Natural killer cell treated with Interleukin-12 subunit alpha and Interleukin-12 subunit beta and Interleukin-15 and Interleukin-18, amount 100 ng/mL, for 72 hours (primary cell): ENCODE results near the gene HERC4. TPM values are rescaled to one million over a fixed set of nuclear protein-coding genes. Genes with fewer than 3 reads are reported as not detected.
A peak's percentile ranks its signal among the peaks of the same experiment; 100 is the strongest.
"Not testable (repeated sequence)": the region's sequence is repeated elsewhere in the genome, so short reads cannot be mapped to it uniquely, and the experiment has no call there.

Experiments used
- ATAC-seq, 2 donors: fragments of 150-1000 bp; cut with Tn5 transposase in 1 of 2; sonication (Bioruptor Pico), chemical (Tn5 transposase) in 1 of 2; 2 replicates each; pipeline ENCODE4 v1.10.0; 2021
- DNase-seq: peaks from one replicate; pipeline ENCODE4 v3.0.0; 2022; ENCODE audit warnings: low spot score
- H3K27ac Mint-ChIP-seq, 2 donors: 1 replicate in 1 of 2; 2 replicates in 1 of 2; pipeline ENCODE4 v1.8.0; 2022; ENCODE audit warnings: mixed read lengths in 2 of 2, mild to moderate bottlenecking in 1 of 2, moderate library complexity in 1 of 2
- H3K27me3 Mint-ChIP-seq, 2 donors: 1 replicate in 1 of 2; 2 replicates in 1 of 2; pipeline ENCODE4 v1.8.0; 2022; ENCODE audit warnings: mixed read lengths in 2 of 2
- H3K36me3 Mint-ChIP-seq: one replicate; pipeline ENCODE4 v1.8.0; 2022; ENCODE audit warnings: mixed read lengths
- H3K4me1 Mint-ChIP-seq, 2 donors: 1 replicate in 1 of 2; 2 replicates in 1 of 2; pipeline ENCODE4 v1.8.0; 2022; ENCODE audit warnings: low read depth in 2 of 2, mixed read lengths in 2 of 2, mild to moderate bottlenecking in 1 of 2
- H3K4me3 Mint-ChIP-seq: one replicate; pipeline ENCODE4 v1.8.0; 2022; ENCODE audit warnings: mixed read lengths
- H3K9me3 Mint-ChIP-seq: 2 replicates; pipeline ENCODE4 v1.8.0; 2022; ENCODE audit warnings: mixed read lengths
- total RNA-seq, 2 donors: library from RNA; stranded (reverse); gene quantifications; one replicate each; pipeline ENCODE4 v1.2.3, GENCODE V29; 2022

Gene HERC4
- total RNA-seq, 2 donors from 2014 or later = 61.2 to 80.4 TPM

DNA sequence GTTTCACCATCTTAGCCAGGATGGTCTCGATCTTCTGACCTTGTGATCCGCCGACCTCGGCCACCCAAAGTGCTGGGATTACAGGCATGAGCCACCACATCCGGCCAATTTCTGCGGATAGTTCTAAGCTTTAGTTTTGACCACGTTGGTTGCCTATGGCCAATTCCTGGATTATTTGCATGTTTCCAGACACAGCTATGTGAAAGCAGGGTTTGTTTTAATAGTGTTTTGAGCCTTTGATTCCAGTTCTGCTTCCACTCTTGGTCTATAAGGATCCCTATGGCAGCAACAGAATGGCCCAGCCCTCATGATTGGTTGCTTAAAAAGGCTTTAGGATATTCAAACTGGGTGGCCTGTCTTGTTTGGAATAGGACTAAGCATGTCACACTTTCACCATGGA, 171.5 kb downstream of the HERC4 start:
- no peaks in the 10 kb centered on the region for H3K9me3 Mint-ChIP-seq
- no peaks in the 10 kb centered on the region for H3K27me3 Mint-ChIP-seq
- peaks cover 0 to 4% of the 10 kb centered on the region in 2 donors for H3K4me1 Mint-ChIP-seq
- ATAC-seq = no peak
- DNase-seq = no peak
- H3K27ac Mint-ChIP-seq = no peak overlapping the region
- no peak overlapping the region for H3K4me3 Mint-ChIP-seq
- H3K36me3 Mint-ChIP-seq = peaks cover 12% of the 10 kb centered on the region

DNA sequence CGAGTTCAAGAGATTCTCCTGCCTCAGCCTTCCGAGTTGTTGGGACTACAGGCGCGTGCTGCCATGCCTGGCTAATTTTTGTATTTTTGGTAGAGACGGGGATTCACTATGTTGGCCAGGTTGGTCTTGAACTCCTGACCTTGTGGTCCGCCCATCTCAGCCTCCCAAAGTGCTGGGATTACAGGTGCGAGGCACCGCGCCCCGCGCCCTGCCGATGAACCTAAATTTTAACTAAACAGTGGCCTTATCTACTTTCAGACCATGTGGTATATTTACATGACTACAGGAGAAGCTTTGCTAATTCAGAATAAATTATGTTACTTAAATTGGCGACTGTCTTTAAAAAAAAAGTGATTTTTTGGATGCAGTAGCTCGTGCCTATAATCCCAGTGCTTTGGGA, 181.4 kb downstream of the HERC4 start:
- Mint-ChIP-seq H3K4me1 (peaks cover 4 to 11% of the 10 kb centered on the region in 2 donors), H3K36me3 (peaks cover 11% of the 10 kb centered on the region), H3K27me3 (no peaks in the 10 kb centered on the region), H3K27ac (no peak overlapping the region), H3K9me3 (no peaks in the 10 kb centered on the region), H3K4me3 (no peak overlapping the region)
- ATAC-seq (no peak), DNase-seq (no peak)

DNA sequence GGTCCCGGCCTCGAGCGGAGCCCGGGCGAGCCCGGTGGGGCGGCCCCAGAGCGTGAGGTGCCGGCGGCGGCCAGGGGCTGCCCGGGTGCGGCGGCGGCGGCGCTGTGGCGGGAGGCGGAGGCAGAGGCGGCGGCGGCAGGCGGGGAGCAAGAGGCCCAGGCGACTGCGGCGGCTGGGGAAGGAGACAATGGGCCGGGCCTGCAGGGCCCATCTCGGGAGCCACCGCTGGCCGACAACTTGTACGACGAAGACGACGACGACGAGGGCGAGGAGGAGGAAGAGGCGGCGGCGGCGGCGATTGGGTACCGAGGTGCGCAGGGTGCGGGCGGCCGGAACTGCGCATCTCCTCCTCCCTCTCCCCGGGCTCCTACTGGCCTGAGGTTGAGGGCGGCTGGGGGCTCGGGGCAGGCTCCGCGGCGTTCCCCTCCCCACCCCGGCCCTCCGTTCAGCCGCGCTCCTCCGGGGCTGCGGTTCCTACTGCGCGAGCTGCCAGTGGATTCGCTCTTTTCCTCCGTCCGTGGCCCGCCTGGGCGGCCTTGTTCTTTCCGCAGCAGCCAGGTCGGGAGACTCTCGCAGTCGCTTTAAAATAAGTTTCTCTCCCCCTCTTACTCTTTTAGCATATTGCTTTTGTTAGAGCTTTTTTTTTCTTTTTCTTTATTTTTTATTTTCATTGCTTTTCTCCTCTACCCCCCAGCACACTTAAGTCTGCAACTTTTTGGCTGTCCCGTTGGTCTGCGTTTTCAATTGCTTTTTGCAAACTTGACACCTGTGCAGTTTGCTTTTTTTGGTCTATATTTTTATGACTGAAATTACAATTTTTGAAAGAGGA, 190.0 kb downstream of the HERC4 start:
- H3K27ac Mint-ChIP-seq = peak overlapping the region; percentile 82 to 87
- H3K27me3 Mint-ChIP-seq = no peaks in the 10 kb centered on the region
- no peaks in the 10 kb centered on the region for H3K9me3 Mint-ChIP-seq
- H3K4me1 Mint-ChIP-seq = peaks cover 23 to 39% of the 10 kb centered on the region in 2 donors
- ATAC-seq (peak; percentile 85), DNase-seq (peak; percentile 85)
- peaks cover 24% of the 10 kb centered on the region for H3K36me3 Mint-ChIP-seq
- peak overlapping the region; percentile 91 for H3K4me3 Mint-ChIP-seq

DNA sequence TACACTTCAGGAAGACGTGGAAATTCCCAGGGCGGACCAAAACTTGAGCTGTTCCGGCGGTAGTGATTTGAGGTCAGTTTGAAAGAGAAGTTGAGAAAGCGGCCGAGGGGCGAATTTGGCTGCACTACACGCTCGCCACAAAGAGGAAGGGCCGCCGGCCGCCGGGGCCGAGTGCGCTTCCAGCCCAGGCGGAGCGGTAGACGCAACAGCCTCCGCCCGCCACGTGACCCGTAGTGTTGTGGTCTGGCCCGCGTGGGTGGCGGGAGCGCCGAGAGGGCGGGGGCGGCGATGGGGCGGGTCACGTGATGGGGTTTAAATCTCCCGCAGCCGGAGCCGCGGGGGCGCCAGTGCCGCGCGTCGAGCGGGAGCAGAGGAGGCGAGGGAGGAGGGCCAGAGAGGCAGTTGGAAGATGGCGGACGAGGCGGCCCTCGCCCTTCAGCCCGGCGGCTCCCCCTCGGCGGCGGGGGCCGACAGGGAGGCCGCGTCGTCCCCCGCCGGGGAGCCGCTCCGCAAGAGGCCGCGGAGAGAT, 190.7 kb downstream of the HERC4 start, which contains the start of gene SIRT1:
Gene SIRT1, plus strand, starts transcription at position 344 of the 529 bp plus-strand sequence. Its CDS starts 66 bp downstream, at position 410.
- H3K4me3 Mint-ChIP-seq = peak within 1 kb of the TSS; percentile 91
- DNase-seq (peak; percentile 96), ATAC-seq (peak; percentile 89 to 92)
- peak within 1 kb of the TSS; percentile 82 to 87 for H3K27ac Mint-ChIP-seq
- no peaks in the 10 kb centered on the region for H3K27me3 Mint-ChIP-seq
- no peaks in the 10 kb centered on the region for H3K9me3 Mint-ChIP-seq
- H3K36me3 Mint-ChIP-seq = peaks cover 20% of the 10 kb centered on the region
- peaks cover 23 to 35% of the 10 kb centered on the region in 2 donors for H3K4me1 Mint-ChIP-seq

DNA sequence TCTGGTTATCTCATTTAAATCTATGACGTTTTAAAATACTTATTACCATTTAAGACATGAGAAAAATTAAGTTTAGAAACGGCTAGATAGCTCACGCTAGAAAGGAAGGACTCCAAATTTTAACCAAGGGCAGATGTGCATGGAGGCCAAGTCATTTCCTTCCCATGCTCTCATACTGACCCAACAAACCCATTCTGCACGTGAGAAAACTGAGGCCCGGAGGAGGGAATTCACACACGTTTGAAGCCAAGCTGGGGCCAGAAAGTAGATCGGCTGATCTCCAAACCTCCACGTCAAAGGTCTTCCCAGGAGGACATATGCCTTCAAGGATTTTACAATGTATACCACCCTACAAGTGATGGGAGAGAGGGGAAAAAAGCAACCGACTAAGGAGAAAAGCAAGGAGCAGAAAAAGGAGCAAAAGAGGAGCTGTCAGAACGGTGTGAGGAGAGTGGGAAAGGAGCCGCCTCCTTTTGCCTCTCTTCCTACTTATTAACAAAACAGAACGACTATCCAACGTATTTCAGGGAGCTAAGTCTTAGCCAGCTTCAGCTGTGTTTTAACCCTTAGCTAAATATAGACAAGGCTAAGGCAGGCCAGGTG, 191.3 kb downstream of the HERC4 start:
- H3K36me3 Mint-ChIP-seq = peaks cover 15% of the 10 kb centered on the region
- DNase-seq = no peak
- peak overlapping the region; percentile 91 for H3K4me3 Mint-ChIP-seq
- peak overlapping the region; percentile 82 to 87 for H3K27ac Mint-ChIP-seq
- no peaks in the 10 kb centered on the region for H3K9me3 Mint-ChIP-seq
- peaks cover 23 to 30% of the 10 kb centered on the region in 2 donors for H3K4me1 Mint-ChIP-seq
- ATAC-seq = no peak
- no peaks in the 10 kb centered on the region for H3K27me3 Mint-ChIP-seq

DNA sequence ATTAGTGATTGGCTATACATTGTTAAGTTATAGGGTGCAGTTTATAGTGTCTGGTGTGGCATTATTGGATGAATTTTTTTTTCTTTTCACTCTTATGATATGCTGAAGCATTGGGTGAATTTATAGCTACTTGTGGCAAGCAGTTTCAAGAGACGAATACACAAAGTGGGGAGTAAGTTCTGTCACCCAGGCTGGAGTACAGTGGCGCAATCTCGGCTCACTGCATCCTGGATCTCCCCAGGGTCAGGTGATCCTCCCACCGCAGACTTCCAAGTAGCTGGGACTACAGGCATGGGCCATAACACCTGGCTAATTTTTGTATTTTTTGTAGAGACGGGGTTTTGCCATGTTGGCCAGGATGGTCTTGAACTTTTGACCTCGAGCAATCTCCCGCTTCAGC, 196.9 kb downstream of the HERC4 start:
- Mint-ChIP-seq H3K9me3 (no peaks in the 10 kb centered on the region), H3K4me3 (no peak overlapping the region), H3K27me3 (no peaks in the 10 kb centered on the region), H3K4me1 (no peaks in the 10 kb centered on the region), H3K36me3 (no peaks in the 10 kb centered on the region), H3K27ac (no peak overlapping the region)
- ATAC-seq (no peak), DNase-seq (no peak)

DNA sequence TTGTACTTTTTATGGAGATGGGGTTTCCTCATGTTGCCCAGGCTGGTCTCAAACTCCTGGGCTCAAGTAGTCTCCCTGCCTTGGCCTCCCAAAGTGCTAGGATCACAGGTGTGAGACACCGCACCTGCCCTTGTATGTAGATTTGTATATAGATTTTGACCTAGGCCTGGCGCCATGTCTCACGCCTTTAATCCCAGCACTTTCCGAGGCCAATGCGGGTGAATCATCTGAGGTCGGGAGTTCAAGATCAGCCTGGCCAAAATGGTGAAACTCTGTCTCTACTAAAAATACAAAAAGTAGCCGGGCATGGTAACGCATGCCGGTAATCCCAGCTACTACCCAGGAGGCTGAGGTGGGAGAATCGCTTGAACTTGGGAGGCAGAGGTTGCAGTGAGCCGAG, 197.7 kb downstream of the HERC4 start:
- H3K27me3 Mint-ChIP-seq, H3K36me3 Mint-ChIP-seq, DNase-seq, H3K4me1 Mint-ChIP-seq, H3K27ac Mint-ChIP-seq, H3K9me3 Mint-ChIP-seq, ATAC-seq, H3K4me3 Mint-ChIP-seq: not testable (repeated sequence)

DNA sequence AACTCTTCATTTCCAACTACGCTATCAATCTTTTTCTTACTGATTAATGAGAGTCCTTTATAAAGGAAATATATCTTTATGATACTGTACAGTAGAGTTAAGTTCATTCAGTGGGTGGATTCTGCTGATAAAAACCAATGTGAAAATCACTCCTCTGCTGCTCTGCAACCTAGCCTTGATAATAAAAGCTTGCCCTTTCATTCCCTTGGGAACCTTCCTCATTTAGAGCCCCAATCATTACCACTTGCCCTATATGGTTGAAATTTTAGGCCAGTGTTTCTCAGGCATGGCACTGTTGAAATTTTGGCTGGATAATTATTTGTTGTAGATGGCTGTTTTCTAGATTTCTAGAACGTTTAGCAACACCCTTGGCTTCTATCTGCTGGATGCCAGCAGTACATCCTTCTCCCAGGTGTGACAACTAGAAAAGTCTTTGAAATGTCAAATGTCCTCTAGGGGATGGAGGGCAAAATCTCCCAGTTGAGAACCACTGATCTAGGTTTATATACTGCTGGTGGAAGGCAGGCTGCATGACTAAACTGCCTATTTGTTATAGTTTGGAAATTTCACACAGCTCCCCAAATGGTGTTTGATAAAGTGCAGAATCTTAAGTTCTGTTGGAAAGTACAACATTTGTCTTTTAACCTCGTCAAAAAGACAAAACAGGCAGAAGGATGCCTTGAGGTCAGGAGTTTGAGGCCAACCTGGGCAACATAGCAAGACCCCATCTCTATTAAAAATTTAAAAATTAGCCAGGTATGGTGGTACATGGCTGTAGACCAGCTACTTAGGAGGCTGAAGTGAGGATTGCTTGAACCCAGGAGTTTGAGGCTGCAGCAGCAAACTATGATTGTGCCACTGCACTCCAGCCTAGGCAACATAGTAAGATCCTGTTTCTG, 199.5 kb downstream of the HERC4 start:
- Mint-ChIP-seq H3K27me3 (no peaks in the 10 kb centered on the region), H3K9me3 (no peaks in the 10 kb centered on the region), H3K4me3 (no peak overlapping the region), H3K27ac (no peak overlapping the region), H3K36me3 (no peaks in the 10 kb centered on the region), H3K4me1 (no peaks in the 10 kb centered on the region)
- ATAC-seq = no peak
- DNase-seq = no peak

Other genes with a start within 250 kb of the HERC4 start
- gene DNAJC12, start 237.1 kb downstream of the HERC4 start, total RNA-seq = 1 to 10 TPM in 1 of 2 donors, under 1 TPM in 1; 0.24 to 2.3 TPM
- gene SIRT1, start 190.6 kb downstream of the HERC4 start, total RNA-seq = 10 to 100 TPM; 15.6 to 23.2 TPM
- under 1 TPM in 1 of 2 donors, not detected in 1; 0.05 TPM for gene MYPN, start 34.2 kb upstream of the HERC4 start, total RNA-seq
- not detected for gene ATOH7, start 156.8 kb upstream of the HERC4 start, total RNA-seq